ENCODE data around the gene GALNTL6.

- TF ChIP-seq, protein P1, sequence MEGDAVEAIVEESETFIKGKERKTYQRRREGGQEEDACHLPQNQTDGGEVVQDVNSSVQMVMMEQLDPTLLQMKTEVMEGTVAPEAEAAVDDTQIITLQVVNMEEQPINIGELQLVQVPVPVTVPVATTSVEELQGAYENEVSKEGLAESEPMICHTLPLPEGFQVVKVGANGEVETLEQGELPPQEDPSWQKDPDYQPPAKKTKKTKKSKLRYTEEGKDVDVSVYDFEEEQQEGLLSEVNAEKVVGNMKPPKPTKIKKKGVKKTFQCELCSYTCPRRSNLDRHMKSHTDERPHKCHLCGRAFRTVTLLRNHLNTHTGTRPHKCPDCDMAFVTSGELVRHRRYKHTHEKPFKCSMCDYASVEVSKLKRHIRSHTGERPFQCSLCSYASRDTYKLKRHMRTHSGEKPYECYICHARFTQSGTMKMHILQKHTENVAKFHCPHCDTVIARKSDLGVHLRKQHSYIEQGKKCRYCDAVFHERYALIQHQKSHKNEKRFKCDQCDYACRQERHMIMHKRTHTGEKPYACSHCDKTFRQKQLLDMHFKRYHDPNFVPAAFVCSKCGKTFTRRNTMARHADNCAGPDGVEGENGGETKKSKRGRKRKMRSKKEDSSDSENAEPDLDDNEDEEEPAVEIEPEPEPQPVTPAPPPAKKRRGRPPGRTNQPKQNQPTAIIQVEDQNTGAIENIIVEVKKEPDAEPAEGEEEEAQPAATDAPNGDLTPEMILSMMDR (IDR thresholded peaks at IDR 0.05; ENCODE audit: insufficient read depth, low read length, poor library complexity, severe bottlenecking), result no peak
- no peak for TF ChIP-seq EZH2phosphoT487 (conservative IDR thresholded peaks at IDR 0.05; ENCODE audit: low read length)
Measured at GRCh38 chr4:172141025-172141424, 327.8 kb downstream of the GALNTL6 start.
